HG03196 (cell line): ENCODE data around the gene CCM2.

Source experiments
- ATAC-seq: cut with Tn5 transposase; IDR thresholded peaks from one replicate; pipeline ENCODE4 v1.9.1; 2021; ENCODE audit not compliant: unreplicated experiment

CCM2 gene

DNA sequence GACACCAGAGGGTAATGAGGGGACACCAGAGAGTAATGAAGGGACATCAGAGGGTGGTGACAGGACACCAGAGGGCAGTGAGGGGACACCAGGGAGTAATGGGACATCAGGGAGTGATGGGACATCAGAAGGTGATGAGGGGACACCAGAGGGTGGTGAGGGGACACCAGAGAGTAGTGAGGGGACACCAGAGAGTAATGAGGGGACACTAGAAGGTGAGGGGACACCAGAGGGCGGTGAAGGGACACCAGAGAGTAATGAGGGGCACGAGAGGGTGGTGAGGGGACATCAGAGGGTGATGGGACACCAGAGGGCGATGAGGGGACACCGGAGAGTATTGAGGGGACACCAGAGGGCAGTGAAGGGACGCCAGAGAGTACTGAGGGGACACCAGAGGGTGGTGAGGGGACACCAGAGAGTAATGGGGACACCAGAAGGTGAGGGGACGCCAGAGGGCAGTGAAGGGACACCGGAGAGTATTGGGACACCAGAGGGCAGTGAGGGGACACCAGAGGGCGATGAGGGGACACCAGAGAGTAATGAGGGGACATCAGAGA lies 78.2 kb downstream of the CCM2 start:
- no peak for ATAC-seq

GRCh38 chr7:45080265-45080957 lies 80.4 kb downstream of the CCM2 start:
- no peak for ATAC-seq

GRCh38 chr7:45080958-45081669 lies 81.1 kb downstream of the CCM2 start:
- no peak for ATAC-seq

GRCh38 chr7:45081670-45081974 lies 81.6 kb downstream of the CCM2 start:
- ATAC-seq, result no peak

- no peak for ATAC-seq
Observed at GRCh38 chr7:45082031-45082830, 82.2 kb downstream of the CCM2 start.

GRCh38 chr7:45082831-45083331 lies 82.9 kb downstream of the CCM2 start:
- no peak for ATAC-seq

DNA sequence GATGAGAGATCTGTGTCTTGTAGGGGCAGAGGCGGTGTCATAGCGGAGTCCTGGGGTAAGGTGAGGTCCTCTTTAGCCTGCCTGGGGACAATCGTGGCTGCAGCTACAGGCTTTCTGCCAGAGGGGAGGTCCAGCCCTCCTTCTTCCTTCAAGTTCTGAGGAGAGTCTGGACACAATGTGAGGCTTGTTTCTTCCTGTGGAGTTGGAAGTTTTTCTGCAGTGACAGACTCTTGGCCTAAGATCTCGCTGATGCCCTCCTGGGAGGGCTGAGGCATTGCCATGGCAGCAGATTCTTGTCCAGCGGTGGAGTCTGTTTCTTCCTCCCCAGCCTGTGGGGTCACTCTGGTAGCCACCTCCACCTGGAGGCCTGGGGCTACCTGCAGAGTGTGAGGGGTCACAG lies 84.3 kb downstream of the CCM2 start:
- ATAC-seq, result no peak

GRCh38 chr7:45084901-45085618 lies 85.1 kb downstream of the CCM2 start:
- ATAC-seq, result no peak

DNA sequence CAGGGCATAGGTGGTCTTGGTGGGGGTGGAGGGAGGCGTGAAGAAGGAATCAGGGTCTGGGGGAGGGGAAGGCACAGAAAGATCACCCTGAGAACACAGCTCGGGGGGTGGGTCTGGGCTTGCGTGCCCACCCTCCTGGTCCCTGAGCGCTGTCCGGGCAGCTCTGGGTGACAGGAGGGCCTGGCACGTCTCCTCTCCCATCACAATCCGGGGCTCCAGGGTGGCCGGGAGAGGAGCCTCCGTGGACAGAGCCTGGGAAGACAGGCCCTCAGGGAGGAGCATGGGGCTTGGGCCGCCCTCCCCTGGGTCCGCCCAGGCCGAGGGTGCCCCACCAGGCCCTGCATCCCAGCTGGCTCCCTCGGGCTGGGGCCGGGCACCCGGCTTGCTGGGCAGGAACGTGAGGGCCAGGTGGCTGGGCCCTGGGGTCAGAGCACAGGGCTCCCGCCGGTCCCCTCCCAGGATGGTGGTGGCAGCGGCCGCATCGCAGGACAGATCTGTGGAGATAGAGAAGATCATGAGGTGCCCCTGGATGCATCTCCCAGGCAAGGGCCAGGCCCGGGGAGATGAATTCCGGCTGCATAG lies 85.7 kb downstream of the CCM2 start:
- ATAC-seq, result no peak

GRCh38 chr7:45086331-45087065 lies 86.5 kb downstream of the CCM2 start:
- ATAC-seq, result no peak

DNA sequence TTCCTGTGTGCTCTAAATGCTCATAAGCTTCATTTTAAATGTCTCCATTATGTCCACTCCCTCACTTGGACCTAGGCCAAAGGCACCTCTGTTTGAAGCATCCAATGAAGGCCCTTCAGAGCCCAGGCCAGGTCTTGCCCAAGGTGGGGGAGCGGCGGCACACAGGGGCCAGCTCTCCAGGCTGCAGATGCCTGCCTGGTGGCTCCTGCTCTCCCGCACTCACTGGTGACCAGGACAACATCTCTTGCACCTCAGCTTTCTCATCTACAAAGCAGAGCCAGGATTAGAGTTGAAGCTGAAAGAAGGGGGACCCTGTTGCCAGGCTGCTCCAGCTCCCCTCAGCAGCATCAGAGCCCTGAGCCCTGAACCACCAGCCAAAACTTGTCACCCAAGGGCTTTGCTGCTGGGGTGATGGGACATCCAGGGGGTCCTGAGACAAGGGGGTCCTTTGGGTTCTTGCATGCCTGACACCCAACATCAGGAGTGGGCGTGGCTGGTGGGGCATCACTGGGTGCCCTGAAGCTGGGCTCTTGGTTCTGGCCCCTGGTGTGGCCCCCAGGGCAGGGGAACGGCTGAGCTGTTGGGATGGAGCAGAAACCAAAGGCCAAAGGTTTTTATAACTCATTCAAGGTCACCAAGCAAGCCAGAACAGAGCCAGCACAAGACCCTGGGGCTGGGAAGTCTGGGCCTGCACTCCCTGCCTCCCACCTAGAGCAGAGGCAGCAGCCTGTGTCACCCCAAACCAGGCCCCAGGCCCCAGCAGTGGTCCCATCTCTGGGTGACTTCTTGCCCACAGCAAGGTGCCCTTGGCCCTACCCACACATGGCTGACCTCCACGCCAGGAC lies 87.5 kb downstream of the CCM2 start:
- ATAC-seq, result no peak

DNA sequence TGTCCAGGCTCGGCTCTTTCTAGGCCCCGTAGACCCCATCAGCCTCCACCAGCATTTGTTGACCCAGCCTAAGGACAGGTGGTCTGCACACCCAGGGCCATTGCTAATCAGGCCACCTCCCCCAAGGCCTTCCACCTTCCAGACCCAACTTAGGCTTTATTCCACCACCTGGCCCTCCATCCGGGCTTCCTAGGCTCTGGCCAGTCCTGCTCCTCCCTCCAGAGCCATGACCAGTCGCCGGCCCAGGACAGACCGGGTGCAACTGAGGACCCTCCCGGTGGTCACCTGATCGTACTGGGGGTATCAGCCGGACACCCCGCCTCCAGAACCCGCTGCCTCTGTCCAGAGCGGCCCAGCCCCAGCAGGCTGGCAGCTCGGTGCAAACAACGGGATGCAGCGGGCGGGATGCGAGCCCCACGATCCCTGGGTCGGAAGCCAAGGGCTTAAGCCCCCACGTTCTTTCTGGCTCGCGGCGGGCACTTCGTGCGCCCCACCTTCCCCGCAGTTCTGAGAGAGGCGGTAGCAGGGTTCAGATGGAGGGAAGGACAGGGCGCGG lies 88.2 kb downstream of the CCM2 start:
- no peak for ATAC-seq

GRCh38 chr7:45088821-45089340 lies 88.9 kb downstream of the CCM2 start, which contains the start of gene NACAD:
TSS of gene NACAD (minus strand) at chr7:45088969. CDS start at chr7:45088894, 75 bp downstream.
- ATAC-seq, result no peak

- ATAC-seq, result no peak
Observed at GRCh38 chr7:45089341-45089891, 89.4 kb downstream of the CCM2 start.

DNA sequence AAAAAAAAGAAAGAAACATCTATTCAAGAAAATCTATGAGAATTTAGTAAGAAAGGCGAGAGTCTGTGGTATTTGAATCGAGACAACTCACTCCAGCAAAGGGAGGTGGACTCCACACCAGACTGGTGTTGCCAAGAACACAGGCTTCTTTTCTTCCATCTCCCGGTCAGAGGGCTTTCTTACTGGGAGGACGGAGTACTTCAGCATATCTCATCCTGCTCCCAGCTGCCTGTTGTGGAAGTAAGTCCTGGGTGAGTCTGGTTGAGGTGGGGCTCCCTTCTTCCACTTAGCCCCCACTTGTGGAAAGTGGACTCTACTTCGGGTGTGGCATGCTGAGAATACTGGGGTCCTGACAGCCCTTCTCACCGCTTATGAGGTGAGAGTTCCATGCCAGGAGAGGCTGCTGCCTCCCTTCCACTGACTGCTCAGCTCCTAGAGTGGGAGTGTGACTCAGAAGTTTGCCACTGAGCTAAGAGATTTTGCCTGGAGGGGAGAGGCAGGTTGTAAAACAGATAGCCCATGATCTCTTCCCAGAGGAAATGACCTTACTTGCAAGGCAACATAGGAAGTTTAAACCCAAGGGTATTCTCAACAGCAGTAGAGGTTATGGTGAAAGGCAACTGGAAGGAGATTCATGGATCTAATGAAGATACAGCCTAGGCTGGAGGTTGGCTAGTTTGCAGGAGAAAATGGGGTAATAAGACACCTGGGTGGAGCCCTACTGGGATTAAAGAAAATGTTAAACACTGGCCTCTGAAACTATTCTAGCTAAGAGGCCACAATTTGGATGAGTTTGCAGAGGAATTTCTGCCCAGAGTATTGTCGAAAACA lies 92.3 kb downstream of the CCM2 start:
- no peak for ATAC-seq

- no peak for ATAC-seq
Observed at GRCh38 chr7:45092931-45093235, 92.9 kb downstream of the CCM2 start.
